Measurements from ENCODE around the gene C1QTNF7. TPM values are rescaled to one million over a fixed set of nuclear protein-coding genes. Genes with fewer than 3 reads are reported as not detected.

C1QTNF7 gene
- total RNA-seq, 1 experiment from 2014 or later: 0.21 TPM

DNA sequence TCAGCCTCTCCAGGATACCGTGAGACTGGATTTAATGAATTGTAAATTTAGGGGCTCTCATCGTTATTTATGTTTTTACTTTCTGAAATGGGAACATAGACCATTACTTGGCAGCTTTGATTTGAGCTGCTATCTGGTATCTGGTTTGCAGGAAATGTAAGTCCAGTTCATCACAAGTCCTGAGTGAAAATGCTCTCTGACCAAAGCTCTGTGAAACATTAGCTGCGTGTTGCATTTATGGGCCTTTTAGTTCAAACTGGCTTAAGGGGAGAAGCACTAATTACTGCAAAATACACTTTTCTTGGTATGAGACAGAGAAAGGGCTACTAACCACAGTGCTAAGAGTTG is 42.3 kb downstream of the C1QTNF7 start:
- Histone ChIP-seq H3K36me3 (ENCODE audit: insufficient read depth, low read length, poor library complexity, severe bottlenecking) (no peaks in the 10 kb centered on the region), H3K27ac (ENCODE audit: low read depth, low read length, poor library complexity, severe bottlenecking) (no peak overlapping the region), H3K4me1 (ENCODE audit: insufficient read depth, low read length, poor library complexity, severe bottlenecking) (no peaks in the 10 kb centered on the region), H3K4me3 (ENCODE audit: low read depth, low read length, poor library complexity, severe bottlenecking) (no peak overlapping the region), H3K9me3 (ENCODE audit: low read depth, low read length, poor library complexity, severe bottlenecking) (no peaks in the 10 kb centered on the region), H3K27me3 (replicated peaks; ENCODE audit: insufficient read depth, low read depth, low read length, poor library complexity) (no peaks in the 10 kb centered on the region)
- POLR2A ChIA-PET (ENCODE audit: low non-redundant PET): interaction anchor here (0.6 kb wide), 1 partner anchor 1708 kb away, joined by 4 read pairs; no protein-coding TSS in a partner anchor
- no TSS peak for BruUV-seq (replicated peaks)
- CTCF ChIA-PET: no interaction called here
- no peak for TF ChIP-seq EZH2 (IDR thresholded peaks at IDR 0.05; ENCODE audit: borderline replicate concordance, low read depth, low read length, poor library complexity, severe bottlenecking)
- TF ChIP-seq, protein P1, sequence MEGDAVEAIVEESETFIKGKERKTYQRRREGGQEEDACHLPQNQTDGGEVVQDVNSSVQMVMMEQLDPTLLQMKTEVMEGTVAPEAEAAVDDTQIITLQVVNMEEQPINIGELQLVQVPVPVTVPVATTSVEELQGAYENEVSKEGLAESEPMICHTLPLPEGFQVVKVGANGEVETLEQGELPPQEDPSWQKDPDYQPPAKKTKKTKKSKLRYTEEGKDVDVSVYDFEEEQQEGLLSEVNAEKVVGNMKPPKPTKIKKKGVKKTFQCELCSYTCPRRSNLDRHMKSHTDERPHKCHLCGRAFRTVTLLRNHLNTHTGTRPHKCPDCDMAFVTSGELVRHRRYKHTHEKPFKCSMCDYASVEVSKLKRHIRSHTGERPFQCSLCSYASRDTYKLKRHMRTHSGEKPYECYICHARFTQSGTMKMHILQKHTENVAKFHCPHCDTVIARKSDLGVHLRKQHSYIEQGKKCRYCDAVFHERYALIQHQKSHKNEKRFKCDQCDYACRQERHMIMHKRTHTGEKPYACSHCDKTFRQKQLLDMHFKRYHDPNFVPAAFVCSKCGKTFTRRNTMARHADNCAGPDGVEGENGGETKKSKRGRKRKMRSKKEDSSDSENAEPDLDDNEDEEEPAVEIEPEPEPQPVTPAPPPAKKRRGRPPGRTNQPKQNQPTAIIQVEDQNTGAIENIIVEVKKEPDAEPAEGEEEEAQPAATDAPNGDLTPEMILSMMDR (conservative IDR thresholded peaks at IDR 0.05; ENCODE audit: low read depth, low read length): no peak
- intact Hi-C loops (cut with micrococcal nuclease; ENCODE audit: unreplicated experiment): loop anchor here (10.0 kb wide), 2 partner anchors 735 to 795 kb away; no protein-coding TSS in a partner anchor
- DNase-seq (ENCODE audit: low spot score): no peak

DNA sequence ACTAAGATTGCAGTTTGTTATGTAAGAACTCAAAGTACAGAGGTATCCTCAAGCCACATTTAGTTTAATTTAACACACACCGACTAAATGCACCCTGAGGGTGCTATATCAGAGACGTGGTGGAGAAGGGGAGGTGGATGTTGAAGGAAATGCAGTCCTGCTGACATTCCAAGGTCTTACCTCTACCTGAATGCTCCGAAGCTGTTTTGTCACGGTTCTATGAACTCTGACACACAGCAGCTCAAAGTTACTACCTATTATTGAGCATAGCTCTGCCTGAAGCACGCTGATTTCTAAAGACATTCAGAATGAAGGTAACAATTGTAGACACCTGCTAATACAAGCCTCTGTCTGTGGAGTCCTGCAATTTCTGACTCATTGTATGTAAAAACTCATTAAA is 48.6 kb downstream of the C1QTNF7 start:
- DNase-seq (ENCODE audit: low spot score): no peak
- H3K9me3 ChIP-seq (ENCODE audit: low read depth, low read length, poor library complexity, severe bottlenecking): no peaks in the 10 kb centered on the region
- CTCF ChIA-PET: no interaction called here
- no peak overlapping the region for H3K27ac ChIP-seq (ENCODE audit: low read depth, low read length, poor library complexity, severe bottlenecking)
- no TSS peak for BruUV-seq (replicated peaks)
- H3K27me3 ChIP-seq (replicated peaks; ENCODE audit: insufficient read depth, low read depth, low read length, poor library complexity): no peaks in the 10 kb centered on the region
- intact Hi-C loops (cut with micrococcal nuclease; ENCODE audit: unreplicated experiment): loop anchor here (5.0 to 10.0 kb wide), 4 partner anchors 406 to 788 kb away; no protein-coding TSS in a partner anchor
- POLR2A ChIA-PET (ENCODE audit: low non-redundant PET): no interaction called here
- peaks cover 9% of the 10 kb centered on the region for H3K4me1 ChIP-seq (ENCODE audit: insufficient read depth, low read length, poor library complexity, severe bottlenecking)
- H3K36me3 ChIP-seq (ENCODE audit: insufficient read depth, low read length, poor library complexity, severe bottlenecking): no peaks in the 10 kb centered on the region
- no peak overlapping the region for H3K4me3 ChIP-seq (ENCODE audit: low read depth, low read length, poor library complexity, severe bottlenecking)
- TF ChIP-seq, protein P1 (conservative IDR thresholded peaks at IDR 0.05; ENCODE audit: low read depth, low read length): no peak
- TF ChIP-seq EZH2 (IDR thresholded peaks at IDR 0.05; ENCODE audit: borderline replicate concordance, low read depth, low read length, poor library complexity, severe bottlenecking): no peak

DNA sequence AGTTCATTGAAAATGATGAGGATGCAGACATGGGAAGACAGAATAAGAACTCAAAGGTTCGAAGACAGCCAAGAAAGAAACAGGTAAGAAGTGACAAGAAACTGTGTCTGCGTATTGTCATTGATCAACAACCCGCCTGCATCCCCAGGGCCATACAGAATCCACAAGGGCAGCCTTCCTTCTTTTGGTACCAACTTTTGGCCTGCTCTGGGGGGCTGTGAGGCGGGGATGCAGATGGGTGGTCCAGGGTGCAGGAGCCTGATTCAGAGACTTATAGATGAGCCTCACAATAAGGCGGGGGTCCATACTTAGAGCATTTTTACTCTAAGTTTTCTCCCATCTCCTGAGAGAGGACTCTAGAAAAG is 50.9 kb downstream of the C1QTNF7 start:
- CTCF ChIA-PET: interaction anchor here (1.4 to 1.8 kb wide), 2 partner anchors 327 to 477 kb away, joined by 7 to 10 read pairs; no protein-coding TSS in a partner anchor
- no TSS peak for BruUV-seq (replicated peaks)
- Histone ChIP-seq H3K27me3 (replicated peaks; ENCODE audit: insufficient read depth, low read depth, low read length, poor library complexity) (no peaks in the 10 kb centered on the region), H3K4me1 (ENCODE audit: insufficient read depth, low read length, poor library complexity, severe bottlenecking) (peaks cover 9% of the 10 kb centered on the region), H3K27ac (ENCODE audit: low read depth, low read length, poor library complexity, severe bottlenecking) (peak overlapping the region; percentile 69), H3K36me3 (ENCODE audit: insufficient read depth, low read length, poor library complexity, severe bottlenecking) (no peaks in the 10 kb centered on the region), H3K9me3 (ENCODE audit: low read depth, low read length, poor library complexity, severe bottlenecking) (no peaks in the 10 kb centered on the region), H3K4me3 (ENCODE audit: low read depth, low read length, poor library complexity, severe bottlenecking) (peak overlapping the region; percentile 59)
- DNase-seq (ENCODE audit: low spot score): no peak
- no peak for TF ChIP-seq EZH2 (IDR thresholded peaks at IDR 0.05; ENCODE audit: borderline replicate concordance, low read depth, low read length, poor library complexity, severe bottlenecking)
- TF ChIP-seq, protein P1 (conservative IDR thresholded peaks at IDR 0.05; ENCODE audit: low read depth, low read length): no peak
- POLR2A ChIA-PET (ENCODE audit: low non-redundant PET): no interaction called here
- intact Hi-C loops (cut with micrococcal nuclease; ENCODE audit: unreplicated experiment): loop anchor here (1.0 to 10.0 kb wide), 7 partner anchors 172 to 786 kb away; no protein-coding TSS in a partner anchor

Data from A673 (cell line).